ENCODE results near the gene CNOT6L.
"Not testable (repeated sequence)": the region's sequence is repeated elsewhere in the genome, so short reads cannot be mapped to it uniquely, and the experiment has no call there.

Gene CNOT6L

DNA sequence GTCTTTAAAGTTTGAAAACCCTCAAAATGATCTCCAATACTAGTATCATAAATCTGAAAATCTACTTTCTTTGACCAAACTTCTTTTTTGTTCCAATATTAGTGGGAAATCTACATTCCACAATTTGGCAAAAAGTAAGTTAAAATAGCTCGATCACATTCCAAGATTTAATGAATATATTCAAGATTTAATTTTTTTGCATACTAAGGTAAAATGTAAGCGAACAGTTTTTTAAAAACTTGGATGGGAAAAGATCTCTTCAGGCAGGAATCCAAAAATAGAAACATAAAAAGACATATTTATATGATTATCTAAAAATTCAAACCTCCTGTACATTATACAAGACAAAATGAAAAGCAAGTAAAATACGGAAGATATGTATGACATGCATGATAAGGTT is 31.2 kb downstream of the CNOT6L start:
- peaks cover 24% of the 10 kb centered on the region for H3K4me1 ChIP-seq (ENCODE audit: control insufficient read depth, insufficient read depth, low read length, poor library complexity, severe bottlenecking)
- no peak overlapping the region for H3K27ac ChIP-seq (ENCODE audit: insufficient read depth, low read length, poor library complexity, severe bottlenecking)
- no peaks in the 10 kb centered on the region for H3K9me3 ChIP-seq (ENCODE audit: control insufficient read depth, low read length)
- no peak for DNase-seq
- H3K4me3 ChIP-seq (ENCODE audit: insufficient read depth, low read depth, low read length, poor library complexity, severe bottlenecking), result no peak overlapping the region
- H3K27me3 ChIP-seq (replicated peaks; ENCODE audit: control insufficient read depth, insufficient read depth, low read length, poor library complexity, severe bottlenecking), result no peaks in the 10 kb centered on the region
- no peaks in the 10 kb centered on the region for H3K36me3 ChIP-seq (ENCODE audit: control insufficient read depth, insufficient read depth, low read length)

DNA sequence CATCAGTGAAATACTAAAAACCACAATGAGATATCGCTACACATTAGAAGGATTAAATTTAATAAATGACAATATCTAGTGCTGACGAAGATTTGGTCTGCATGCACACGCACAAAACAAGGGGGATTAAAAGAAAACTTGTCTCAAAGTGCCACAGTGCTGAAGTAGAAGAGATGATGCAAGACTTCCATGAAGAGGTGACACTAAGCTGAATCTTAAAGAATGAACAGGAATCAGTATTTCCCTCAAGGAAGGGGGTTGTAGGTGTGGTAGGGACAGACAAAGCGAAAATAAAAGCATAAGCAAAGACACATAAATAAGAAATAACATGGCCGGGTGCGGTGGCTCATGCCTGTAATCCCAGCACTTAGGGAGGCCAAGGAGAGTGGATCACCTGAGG is 33.5 kb downstream of the CNOT6L start:
- H3K27me3 ChIP-seq (replicated peaks; ENCODE audit: control insufficient read depth, insufficient read depth, low read length, poor library complexity, severe bottlenecking), result no peaks in the 10 kb centered on the region
- H3K4me3 ChIP-seq (ENCODE audit: insufficient read depth, low read depth, low read length, poor library complexity, severe bottlenecking), result no peak overlapping the region
- no peak overlapping the region for H3K27ac ChIP-seq (ENCODE audit: insufficient read depth, low read length, poor library complexity, severe bottlenecking)
- H3K9me3 ChIP-seq (ENCODE audit: control insufficient read depth, low read length), result no peaks in the 10 kb centered on the region
- no peak for DNase-seq
- H3K4me1 ChIP-seq (ENCODE audit: control insufficient read depth, insufficient read depth, low read length, poor library complexity, severe bottlenecking), result peaks cover 15% of the 10 kb centered on the region
- H3K36me3 ChIP-seq (ENCODE audit: control insufficient read depth, insufficient read depth, low read length), result no peaks in the 10 kb centered on the region

DNA sequence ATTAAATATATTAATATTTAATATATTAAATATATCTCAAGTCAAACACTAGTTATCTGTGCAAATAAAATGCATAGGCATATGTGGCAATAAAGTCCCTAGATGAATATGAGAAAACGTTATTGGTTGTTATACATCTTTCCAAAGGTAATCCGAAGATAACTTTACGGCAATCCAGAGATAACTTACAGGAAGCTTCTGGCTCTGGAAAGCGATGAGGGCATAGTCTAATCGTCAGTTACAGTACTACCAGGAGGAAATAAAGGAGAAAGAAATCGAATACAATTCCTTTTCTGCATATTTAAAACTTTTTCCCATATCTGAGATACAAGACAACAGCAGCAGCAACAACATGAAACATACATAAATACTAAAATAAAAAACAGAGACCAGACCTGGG is 35.3 kb downstream of the CNOT6L start:
- no peaks in the 10 kb centered on the region for H3K27me3 ChIP-seq (replicated peaks; ENCODE audit: control insufficient read depth, insufficient read depth, low read length, poor library complexity, severe bottlenecking)
- H3K4me3 ChIP-seq (ENCODE audit: insufficient read depth, low read depth, low read length, poor library complexity, severe bottlenecking), result no peak overlapping the region
- H3K4me1 ChIP-seq (ENCODE audit: control insufficient read depth, insufficient read depth, low read length, poor library complexity, severe bottlenecking), result peaks cover 9% of the 10 kb centered on the region
- no peak overlapping the region for H3K27ac ChIP-seq (ENCODE audit: insufficient read depth, low read length, poor library complexity, severe bottlenecking)
- no peaks in the 10 kb centered on the region for H3K9me3 ChIP-seq (ENCODE audit: control insufficient read depth, low read length)
- DNase-seq, result no peak
- H3K36me3 ChIP-seq (ENCODE audit: control insufficient read depth, insufficient read depth, low read length), result no peaks in the 10 kb centered on the region

GRCh38 chr4:77782102-77782835 is 36.9 kb downstream of the CNOT6L start:
- H3K9me3 ChIP-seq (ENCODE audit: control insufficient read depth, low read length), result no peaks in the 10 kb centered on the region
- H3K4me1 ChIP-seq (ENCODE audit: control insufficient read depth, insufficient read depth, low read length, poor library complexity, severe bottlenecking), result peaks cover 12% of the 10 kb centered on the region
- no peak overlapping the region for H3K27ac ChIP-seq (ENCODE audit: insufficient read depth, low read length, poor library complexity, severe bottlenecking)
- no peak overlapping the region for H3K4me3 ChIP-seq (ENCODE audit: insufficient read depth, low read depth, low read length, poor library complexity, severe bottlenecking)
- no peaks in the 10 kb centered on the region for H3K36me3 ChIP-seq (ENCODE audit: control insufficient read depth, insufficient read depth, low read length)
- DNase-seq, result no peak
- H3K27me3 ChIP-seq (replicated peaks; ENCODE audit: control insufficient read depth, insufficient read depth, low read length, poor library complexity, severe bottlenecking), result no peaks in the 10 kb centered on the region

GRCh38 chr4:77780762-77781161 is 38.4 kb downstream of the CNOT6L start:
- peaks cover 12% of the 10 kb centered on the region for H3K4me1 ChIP-seq (ENCODE audit: control insufficient read depth, insufficient read depth, low read length, poor library complexity, severe bottlenecking)
- not testable (repeated sequence) for H3K36me3 ChIP-seq (ENCODE audit: control insufficient read depth, insufficient read depth, low read length); DNase-seq; H3K4me3 ChIP-seq (ENCODE audit: insufficient read depth, low read depth, low read length, poor library complexity, severe bottlenecking); H3K27ac ChIP-seq (ENCODE audit: insufficient read depth, low read length, poor library complexity, severe bottlenecking); H3K9me3 ChIP-seq (ENCODE audit: control insufficient read depth, low read length); H3K27me3 ChIP-seq (replicated peaks; ENCODE audit: control insufficient read depth, insufficient read depth, low read length, poor library complexity, severe bottlenecking)

DNA sequence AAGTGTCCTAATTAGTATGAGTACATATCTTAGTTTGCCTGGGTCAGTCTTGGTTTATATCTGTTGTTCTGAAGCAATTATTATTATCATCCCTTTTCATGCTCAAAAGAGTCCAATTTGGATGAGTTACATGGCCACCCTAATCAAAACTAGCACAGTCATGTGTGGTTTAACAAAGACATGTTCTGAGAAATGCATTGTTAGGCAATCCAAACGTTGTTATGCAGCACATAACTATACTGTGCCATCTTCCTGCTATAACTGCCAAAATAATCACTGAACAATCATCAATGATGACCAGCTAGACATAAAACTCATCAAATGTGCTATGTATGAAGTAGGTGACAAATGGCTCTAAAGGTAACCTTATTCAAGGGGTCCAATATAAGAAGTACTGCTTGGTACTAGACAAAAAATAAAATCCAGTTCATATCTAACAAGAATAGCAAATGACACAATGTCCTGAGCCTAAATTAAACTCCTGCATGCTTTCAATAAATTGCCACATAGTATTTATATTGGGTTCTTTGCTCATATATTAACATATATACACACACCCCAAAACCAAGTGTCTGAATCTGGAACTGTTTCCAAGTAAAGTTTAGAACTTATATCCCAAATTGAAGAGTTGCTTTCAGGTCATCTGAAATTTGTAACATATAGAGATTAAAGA is 41.9 kb downstream of the CNOT6L start:
- H3K4me3 ChIP-seq (ENCODE audit: insufficient read depth, low read depth, low read length, poor library complexity, severe bottlenecking), result no peak overlapping the region

GRCh38 chr4:77776182-77777134 is 42.7 kb downstream of the CNOT6L start:
- no peak for DNase-seq
- Histone ChIP-seq H3K4me3 (ENCODE audit: insufficient read depth, low read depth, low read length, poor library complexity, severe bottlenecking) (no peak overlapping the region), H3K36me3 (ENCODE audit: control insufficient read depth, insufficient read depth, low read length) (peaks cover 32% of the 10 kb centered on the region), H3K27ac (ENCODE audit: insufficient read depth, low read length, poor library complexity, severe bottlenecking) (no peak overlapping the region), H3K4me1 (ENCODE audit: control insufficient read depth, insufficient read depth, low read length, poor library complexity, severe bottlenecking) (peaks cover 8% of the 10 kb centered on the region), H3K27me3 (replicated peaks; ENCODE audit: control insufficient read depth, insufficient read depth, low read length, poor library complexity, severe bottlenecking) (no peaks in the 10 kb centered on the region), H3K9me3 (ENCODE audit: control insufficient read depth, low read length) (no peaks in the 10 kb centered on the region)

More for the DNA sequence above, 41.9 kb downstream of the CNOT6L start:
- no peak for DNase-seq
- Histone ChIP-seq H3K36me3 (ENCODE audit: control insufficient read depth, insufficient read depth, low read length) (peaks cover 25% of the 10 kb centered on the region), H3K9me3 (ENCODE audit: control insufficient read depth, low read length) (no peaks in the 10 kb centered on the region), H3K27ac (ENCODE audit: insufficient read depth, low read length, poor library complexity, severe bottlenecking) (no peak overlapping the region), H3K27me3 (replicated peaks; ENCODE audit: control insufficient read depth, insufficient read depth, low read length, poor library complexity, severe bottlenecking) (no peaks in the 10 kb centered on the region), H3K4me1 (ENCODE audit: control insufficient read depth, insufficient read depth, low read length, poor library complexity, severe bottlenecking) (peaks cover 8% of the 10 kb centered on the region)

DNA sequence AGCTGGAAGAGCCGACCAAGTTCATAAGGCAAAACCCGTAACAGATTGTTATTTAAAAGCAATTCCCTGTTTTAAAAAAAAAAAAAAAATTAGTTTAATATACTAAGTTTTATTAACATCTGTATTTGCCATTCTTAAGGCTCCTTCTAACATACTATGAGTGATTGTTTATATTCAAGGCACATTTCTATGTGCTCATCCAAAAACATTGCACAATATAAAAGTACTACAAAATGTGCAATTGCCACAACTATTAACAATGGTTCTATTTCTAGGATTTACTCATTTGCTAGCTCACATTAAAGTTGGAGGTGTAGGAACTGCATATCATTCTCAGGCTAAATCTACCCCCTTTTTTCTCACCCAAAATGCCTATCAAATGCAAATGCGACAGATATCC is 46.1 kb downstream of the CNOT6L start:
- no peak for DNase-seq
- H3K27ac ChIP-seq (ENCODE audit: insufficient read depth, low read length, poor library complexity, severe bottlenecking), result no peak overlapping the region

GRCh38 chr4:77771566-77771965 is 47.6 kb downstream of the CNOT6L start:
- Histone ChIP-seq H3K9me3 (ENCODE audit: control insufficient read depth, low read length) (no peaks in the 10 kb centered on the region), H3K27ac (ENCODE audit: insufficient read depth, low read length, poor library complexity, severe bottlenecking) (no peak overlapping the region), H3K4me1 (ENCODE audit: control insufficient read depth, insufficient read depth, low read length, poor library complexity, severe bottlenecking) (no peaks in the 10 kb centered on the region), H3K36me3 (ENCODE audit: control insufficient read depth, insufficient read depth, low read length) (peaks cover 36% of the 10 kb centered on the region), H3K4me3 (ENCODE audit: insufficient read depth, low read depth, low read length, poor library complexity, severe bottlenecking) (no peak overlapping the region), H3K27me3 (replicated peaks; ENCODE audit: control insufficient read depth, insufficient read depth, low read length, poor library complexity, severe bottlenecking) (no peaks in the 10 kb centered on the region)
- no peak for DNase-seq

More for the DNA sequence above, 46.1 kb downstream of the CNOT6L start:
- no peaks in the 10 kb centered on the region for H3K9me3 ChIP-seq (ENCODE audit: control insufficient read depth, low read length)
- H3K4me3 ChIP-seq (ENCODE audit: insufficient read depth, low read depth, low read length, poor library complexity, severe bottlenecking), result no peak overlapping the region
- H3K36me3 ChIP-seq (ENCODE audit: control insufficient read depth, insufficient read depth, low read length), result peaks cover 36% of the 10 kb centered on the region
- peaks cover 4% of the 10 kb centered on the region for H3K4me1 ChIP-seq (ENCODE audit: control insufficient read depth, insufficient read depth, low read length, poor library complexity, severe bottlenecking)
- no peaks in the 10 kb centered on the region for H3K27me3 ChIP-seq (replicated peaks; ENCODE audit: control insufficient read depth, insufficient read depth, low read length, poor library complexity, severe bottlenecking)
